ENCODE results near the gene SEBOX. TPM values are rescaled to one million over a fixed set of nuclear protein-coding genes. Genes with fewer than 3 reads are reported as not detected.
A peak's percentile ranks its signal among the peaks of the same experiment; 100 is the strongest.

SEBOX gene
- total RNA-seq, 1 experiment from 2014 or later, result not detected

DNA sequence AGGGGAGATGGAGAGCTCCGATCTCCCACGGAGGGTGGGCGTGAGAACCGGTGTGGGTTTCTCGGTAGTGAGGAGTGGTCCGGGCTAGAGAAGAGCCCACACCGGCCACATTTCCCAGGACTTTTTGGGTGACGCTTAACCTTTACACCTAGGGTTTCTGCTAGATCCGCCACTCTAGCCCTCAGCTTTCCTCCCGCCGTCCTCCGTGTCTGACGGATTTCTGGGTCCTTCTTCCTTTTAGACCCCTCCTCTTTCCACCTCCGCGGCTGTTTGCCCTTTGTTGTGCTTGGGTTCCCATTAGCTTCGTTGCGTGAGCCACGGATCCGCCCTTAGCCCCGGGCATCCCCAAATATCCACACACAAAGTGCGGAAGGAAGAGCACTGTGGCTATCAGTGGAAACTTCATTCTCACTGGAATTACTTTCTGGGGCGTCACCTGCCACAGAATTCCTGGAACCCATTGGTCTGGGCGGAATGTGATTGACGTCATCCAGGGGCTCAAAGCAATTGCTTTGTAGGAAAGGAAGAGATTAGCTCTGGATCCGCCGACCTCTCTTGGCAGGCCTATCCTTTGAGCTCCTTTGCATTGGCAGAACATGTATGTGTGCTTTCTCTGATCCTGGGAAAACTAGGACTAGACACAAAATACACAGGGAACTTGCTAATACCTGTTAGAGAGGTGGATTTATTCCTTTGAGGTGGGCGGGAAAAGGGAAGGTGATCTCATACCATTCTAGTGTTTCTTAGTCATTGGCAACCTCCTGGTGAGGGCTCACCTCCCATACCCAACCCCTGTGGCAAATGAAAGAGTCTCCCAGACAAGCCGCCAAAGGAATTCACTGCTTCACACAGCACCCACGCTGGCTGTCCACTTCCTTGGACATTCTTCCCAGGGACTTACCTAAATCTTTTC, 28.8 kb downstream of the SEBOX start:
- peaks cover 31% of the 10 kb centered on the region for H3K36me3 ChIP-seq
- DNase-seq (ENCODE audit: low read depth in 1 of 2, low spot score in 2 of 2), result peak; percentile 79 to 82
- peak overlapping the region; percentile 91 for H3K27ac ChIP-seq
- peaks cover 26% of the 10 kb centered on the region for H3K4me1 ChIP-seq (replicated peaks)
- H3K9me3 ChIP-seq (replicated peaks), result no peaks in the 10 kb centered on the region
- H3K4me3 ChIP-seq, result peak overlapping the region; percentile 65
- no peaks in the 10 kb centered on the region for H3K27me3 ChIP-seq (replicated peaks)

DNA sequence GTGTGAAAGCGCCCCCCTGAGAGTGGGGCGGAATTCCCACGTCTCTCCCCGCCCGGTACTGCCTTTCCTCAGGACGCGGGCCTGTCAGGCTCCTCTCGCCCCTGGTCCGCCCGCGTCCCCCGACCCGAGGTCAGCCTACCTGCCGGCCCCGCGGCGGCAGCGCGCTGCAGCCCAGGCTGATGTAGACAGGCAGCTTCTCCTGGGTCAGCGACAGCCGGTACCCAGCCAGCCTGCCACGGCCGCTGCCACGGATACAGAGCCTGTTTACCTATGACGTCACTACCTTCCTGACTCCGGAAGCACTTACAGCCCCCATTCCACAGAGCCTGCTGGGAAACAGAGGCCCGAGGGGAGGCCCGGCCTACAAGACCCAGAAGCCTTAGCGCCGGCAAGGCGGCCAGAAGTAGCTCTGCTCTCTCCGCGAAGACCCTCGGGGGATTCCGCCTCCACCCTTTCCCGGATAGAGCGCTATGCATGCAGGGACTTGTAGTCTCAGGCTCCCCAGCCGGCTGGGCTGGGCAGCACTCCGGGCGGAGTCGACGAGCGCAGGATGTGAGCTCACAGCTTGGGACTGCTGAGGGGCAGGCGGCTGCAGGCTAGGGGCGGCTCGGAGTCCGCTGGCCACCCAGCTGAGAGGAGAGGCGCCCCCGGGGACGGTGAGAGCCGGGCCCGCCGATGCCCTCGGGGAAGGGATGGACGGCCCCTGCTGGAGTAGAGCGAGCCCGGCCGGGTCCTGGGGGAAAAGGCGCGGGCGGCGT, 29.6 kb downstream of the SEBOX start, which contains the start of the genes IFT20 and TNFAIP1:
IFT20 (minus strand) TSS at position 272 of the 758 bp plus-strand sequence. CDS start 3,487 bp downstream, outside the sequence.
TNFAIP1 (plus strand) TSS at position 561 of the 758 bp plus-strand sequence. CDS start 3,761 bp downstream, outside the sequence.
- Histone ChIP-seq H3K27me3 (replicated peaks) (no peaks in the 10 kb centered on the region), H3K9me3 (replicated peaks) (no peaks in the 10 kb centered on the region), H3K27ac (peak within 1 kb of the TSS; percentile 91), H3K36me3 (peaks cover 23% of the 10 kb centered on the region; the same call in 1 of the 2 replicates), H3K4me1 (replicated peaks) (peaks cover 26% of the 10 kb centered on the region), H3K4me3 (peak within 1 kb of the TSS; percentile 65)
- peak; percentile 98 to 100 for DNase-seq (ENCODE audit: low read depth in 1 of 2, low spot score in 2 of 2)

- peak overlapping the region; percentile 65 for H3K4me3 ChIP-seq
- no peaks in the 10 kb centered on the region for H3K27me3 ChIP-seq (replicated peaks)
- peaks cover 19% of the 10 kb centered on the region for H3K36me3 ChIP-seq
- H3K27ac ChIP-seq, result peak overlapping the region; percentile 76
- H3K9me3 ChIP-seq (replicated peaks), result no peaks in the 10 kb centered on the region
- H3K4me1 ChIP-seq (replicated peaks), result peaks cover 26% of the 10 kb centered on the region
- DNase-seq (ENCODE audit: low read depth in 1 of 2, low spot score in 2 of 2), result no peak
Measured at GRCh38 chr17:28334666-28335200, 30.3 kb downstream of the SEBOX start.

DNA sequence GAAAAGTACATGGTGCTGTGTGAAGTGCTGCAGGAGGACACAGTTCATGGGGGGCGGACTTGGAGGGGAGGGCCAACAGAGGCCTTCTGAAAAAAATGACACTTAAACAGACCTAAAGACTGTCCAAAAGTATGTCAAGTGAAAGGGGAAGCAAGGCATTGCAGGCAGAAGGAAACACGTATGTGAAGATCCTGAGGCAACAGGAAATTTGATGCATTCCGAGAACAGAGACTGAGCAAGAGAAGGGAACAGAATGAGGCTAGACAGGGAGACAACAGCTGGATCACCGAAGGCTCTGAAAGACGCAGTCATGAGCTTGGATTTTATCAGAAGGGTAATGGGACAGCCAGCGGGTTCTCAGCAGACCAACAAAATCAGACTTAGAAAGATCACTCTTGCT, 30.8 kb downstream of the SEBOX start:
- H3K27ac ChIP-seq, result no peak overlapping the region
- peaks cover 23% of the 10 kb centered on the region for H3K36me3 ChIP-seq

GRCh38 chr17:28333083-28333746, 31.8 kb downstream of the SEBOX start:
- Histone ChIP-seq H3K4me1 (replicated peaks) (peaks cover 21% of the 10 kb centered on the region), H3K36me3 (peaks cover 32% of the 10 kb centered on the region), H3K27me3 (replicated peaks) (no peaks in the 10 kb centered on the region), H3K4me3 (no peak overlapping the region), H3K9me3 (replicated peaks) (no peaks in the 10 kb centered on the region), H3K27ac (no peak overlapping the region)
- DNase-seq (ENCODE audit: low read depth in 1 of 2, low spot score in 2 of 2), result no peak

More for the DNA sequence above, 30.8 kb downstream of the SEBOX start:
- no peaks in the 10 kb centered on the region for H3K9me3 ChIP-seq (replicated peaks)
- no peaks in the 10 kb centered on the region for H3K27me3 ChIP-seq (replicated peaks)
- DNase-seq (ENCODE audit: low read depth in 1 of 2, low spot score in 2 of 2), result no peak
- peaks cover 26% of the 10 kb centered on the region for H3K4me1 ChIP-seq (replicated peaks)
- H3K4me3 ChIP-seq, result peak overlapping the region; percentile 65

- H3K27me3 ChIP-seq (replicated peaks), result no peaks in the 10 kb centered on the region
- H3K9me3 ChIP-seq (replicated peaks), result no peaks in the 10 kb centered on the region
- no peak overlapping the region for H3K27ac ChIP-seq
- no peak overlapping the region for H3K4me3 ChIP-seq
- peaks cover 13% of the 10 kb centered on the region for H3K4me1 ChIP-seq (replicated peaks)
- no peak for DNase-seq (ENCODE audit: low read depth in 1 of 2, low spot score in 2 of 2)
- H3K36me3 ChIP-seq, result peaks cover 37% of the 10 kb centered on the region
Measured at GRCh38 chr17:28331891-28332420, 33.0 kb downstream of the SEBOX start.

DNA sequence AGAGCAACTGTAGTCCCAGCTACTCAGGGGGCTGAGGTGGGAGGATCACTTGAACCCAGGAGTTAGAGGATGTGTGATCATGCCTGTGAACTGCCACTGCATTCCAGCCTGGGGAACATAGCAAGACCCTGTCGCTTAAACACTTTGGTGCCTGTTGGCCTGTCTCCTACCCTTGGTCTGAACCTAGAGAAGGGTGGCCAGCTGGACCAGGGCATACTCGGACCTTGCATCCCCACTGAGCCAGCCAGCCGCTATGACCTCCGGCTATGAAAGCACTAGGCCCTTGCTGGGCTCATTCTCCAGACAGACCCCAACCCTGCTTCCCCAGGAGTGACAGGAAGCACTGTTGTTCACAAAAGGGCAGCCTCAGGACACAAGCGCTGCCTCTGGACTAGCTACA, 34.3 kb downstream of the SEBOX start:
- Histone ChIP-seq H3K9me3 (replicated peaks) (no peaks in the 10 kb centered on the region), H3K27ac (no peak overlapping the region), H3K27me3 (replicated peaks) (no peaks in the 10 kb centered on the region), H3K36me3 (peaks cover 40% of the 10 kb centered on the region), H3K4me1 (replicated peaks) (peaks cover 7% of the 10 kb centered on the region), H3K4me3 (no peak overlapping the region)
- no peak for DNase-seq (ENCODE audit: low read depth in 1 of 2, low spot score in 2 of 2)

GRCh38 chr17:28328325-28328724, 36.7 kb downstream of the SEBOX start:
- H3K4me3 ChIP-seq, result no peak overlapping the region
- no peaks in the 10 kb centered on the region for H3K9me3 ChIP-seq (replicated peaks)
- DNase-seq (ENCODE audit: low read depth in 1 of 2, low spot score in 2 of 2), result no peak

GRCh38 chr17:28327709-28328108, 37.3 kb downstream of the SEBOX start:
- DNase-seq (ENCODE audit: low read depth in 1 of 2, low spot score in 2 of 2), result no peak

More at GRCh38 chr17:28328325-28328724, 36.7 kb downstream of the SEBOX start:
- Histone ChIP-seq H3K36me3 (peaks cover 37% of the 10 kb centered on the region), H3K27me3 (replicated peaks) (no peaks in the 10 kb centered on the region), H3K4me1 (replicated peaks) (no peaks in the 10 kb centered on the region), H3K27ac (no peak overlapping the region)

DNA sequence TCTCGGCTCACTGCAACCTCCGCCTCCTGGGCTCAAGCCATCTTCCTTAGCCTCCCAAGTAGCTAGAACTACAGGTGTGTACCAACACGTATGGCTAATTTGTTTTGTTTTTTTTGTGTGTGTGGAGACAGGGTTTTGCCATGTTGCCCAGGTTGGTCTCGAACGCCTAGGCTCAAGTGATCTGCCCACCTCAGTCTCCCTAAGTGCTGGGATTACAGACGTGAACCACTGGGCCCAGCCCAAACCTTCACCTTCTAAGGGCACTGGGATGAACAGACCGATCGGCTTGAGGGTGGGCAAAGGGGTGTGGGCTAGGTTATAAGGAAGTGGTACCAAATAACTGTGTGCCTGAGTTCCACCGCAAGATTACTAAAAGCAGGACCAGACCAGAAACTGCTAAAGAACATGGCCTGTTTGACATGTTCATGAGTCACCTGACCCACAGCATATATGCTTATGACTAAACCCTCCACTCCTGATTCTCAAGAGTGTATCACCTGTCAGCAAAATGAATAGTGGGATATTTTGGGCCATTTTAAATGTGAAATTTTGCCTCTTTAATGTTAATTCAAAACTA, 37.9 kb downstream of the SEBOX start:
- no peaks in the 10 kb centered on the region for H3K4me1 ChIP-seq (replicated peaks)
- H3K27ac ChIP-seq, result no peak overlapping the region
- peak in 1 of 2 experiments; percentile 17 for DNase-seq (ENCODE audit: low read depth in 1 of 2, low spot score in 2 of 2)
- H3K9me3 ChIP-seq (replicated peaks), result no peaks in the 10 kb centered on the region
- H3K27me3 ChIP-seq (replicated peaks), result no peaks in the 10 kb centered on the region
- H3K36me3 ChIP-seq, result peaks cover 37% of the 10 kb centered on the region
- H3K4me3 ChIP-seq, result no peak overlapping the region

More at GRCh38 chr17:28327709-28328108, 37.3 kb downstream of the SEBOX start:
- Histone ChIP-seq H3K36me3 (peaks cover 37% of the 10 kb centered on the region), H3K27me3 (replicated peaks) (no peaks in the 10 kb centered on the region), H3K27ac (no peak overlapping the region), H3K4me3 (no peak overlapping the region), H3K9me3 (replicated peaks) (no peaks in the 10 kb centered on the region), H3K4me1 (replicated peaks) (no peaks in the 10 kb centered on the region)

DNA sequence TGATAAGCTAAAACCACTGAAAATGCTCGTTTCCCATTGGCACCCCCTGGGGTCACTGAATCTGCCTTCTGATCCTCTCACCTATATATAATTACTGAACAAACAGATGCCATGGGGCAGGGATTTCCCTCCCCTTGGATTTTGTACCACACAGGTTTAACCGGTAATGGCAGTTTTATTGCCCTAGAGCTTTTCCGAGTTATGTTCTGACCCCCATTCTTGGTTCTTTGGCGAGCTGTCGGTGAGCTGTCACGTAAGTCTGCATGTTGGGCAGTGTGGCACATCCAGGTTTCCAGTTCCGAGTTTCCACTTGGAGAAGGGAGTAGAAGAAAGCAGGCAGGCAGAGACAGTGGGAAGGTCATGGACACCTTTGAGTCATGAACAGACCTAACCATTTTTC, 38.9 kb downstream of the SEBOX start:
- H3K4me3 ChIP-seq, result no peak overlapping the region
- no peaks in the 10 kb centered on the region for H3K9me3 ChIP-seq (replicated peaks)
- H3K27ac ChIP-seq, result no peak overlapping the region
- H3K4me1 ChIP-seq (replicated peaks), result no peaks in the 10 kb centered on the region
- H3K36me3 ChIP-seq, result peaks cover 37% of the 10 kb centered on the region
- DNase-seq (ENCODE audit: low read depth in 1 of 2, low spot score in 2 of 2), result no peak
- no peaks in the 10 kb centered on the region for H3K27me3 ChIP-seq (replicated peaks)

DNA sequence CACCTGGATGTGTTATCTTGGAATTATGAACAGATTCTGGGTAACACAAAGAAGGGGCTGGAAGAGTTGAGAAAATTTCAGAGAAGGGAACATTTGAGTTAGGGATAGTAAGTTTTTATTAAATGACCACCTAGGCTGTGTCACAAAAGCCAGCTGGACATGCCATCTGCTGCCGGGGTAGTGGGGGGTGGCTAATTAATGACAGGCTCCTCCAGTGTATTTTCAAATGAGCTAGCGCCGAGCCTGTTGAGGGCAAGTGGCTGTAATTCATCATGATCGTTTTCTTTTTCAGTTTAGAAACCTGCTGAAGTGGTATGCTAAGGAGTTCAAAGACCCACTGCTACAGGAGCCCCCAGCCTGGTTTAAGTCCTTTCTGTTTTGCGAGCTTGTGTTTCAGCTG, 39.8 kb downstream of the SEBOX start:
- H3K36me3 ChIP-seq, result peaks cover 44% of the 10 kb centered on the region

More for the DNA sequence above, 39.8 kb downstream of the SEBOX start:
- Histone ChIP-seq H3K27ac (no peak overlapping the region), H3K27me3 (replicated peaks) (no peaks in the 10 kb centered on the region), H3K4me1 (replicated peaks) (peaks cover 3% of the 10 kb centered on the region), H3K9me3 (replicated peaks) (no peaks in the 10 kb centered on the region), H3K4me3 (no peak overlapping the region)
- peak in 1 of 2 experiments; percentile 7 for DNase-seq (ENCODE audit: low read depth in 1 of 2, low spot score in 2 of 2)

Measured in SJSA1 (cell line).